A549 (cell line): Measurements from ENCODE around the gene RNU6-9. TPM values are rescaled to one million over a fixed set of nuclear protein-coding genes. Genes with fewer than 3 reads are reported as not detected.

Experiments
- ATAC-seq, 2 experiments: fragments of 200-7000 bp in 1 of 2; fragments of >200 bp in 1 of 2; cut with Nextera tagmentation in 1 of 2; cut with Tn5 transposase in 1 of 2; 3 replicates each; pipeline versions ENCODE4 v1.8.0 to v1.9.1; 2018 to 2020; ENCODE audit warnings: mild to moderate bottlenecking in 1 of 2, moderate library complexity in 1 of 2
- CTCF ChIA-PET: fragments of 300-600 bp; sonication (Branson Sonifier 250); formaldehyde crosslinking; extraction: SDS; loops from one replicate; lab custom pipeline; 2021; ENCODE audit warnings: antibody characterized with exemption, inconsistent platforms; lab: Yijun Ruan, JAX
- POLR2A ChIA-PET: fragments of 350-600 bp; formaldehyde crosslinking; extraction: SDS; loops from one replicate; lab custom pipeline; 2021; ENCODE audit warnings: antibody characterized with exemption, inconsistent platforms; lab: Yijun Ruan, JAX
- DNase-seq, 2 experiments: peaks; one replicate each; pipeline versions ENCODE4 v3.0.0 to v3.0.0-alpha.2; 2011 to 2016; ENCODE audit warnings: low read depth in 1 of 2, low spot score in 1 of 2
- FAIRE-seq: peaks from 2 replicates; lab custom pipeline; 2011; peaks lifted over from hg19 to GRCh38; lab: Jason Lieb, UNC
- H3K27ac ChIP-seq, 2 experiments: fragments of >200 bp; sonication (Bioruptor Twin); formaldehyde crosslinking; 3 replicates each; pipeline ENCODE4 v1.5.1; 2016 to 2017
- H3K4me1 ChIP-seq: fragments of >200 bp; sonication (Bioruptor Twin); formaldehyde crosslinking; 3 replicates; pipeline ENCODE4 v1.6.1; 2016
- H3K4me2 ChIP-seq: fragments of >200 bp; sonication (Bioruptor Twin); formaldehyde crosslinking; 3 replicates; pipeline ENCODE4 v1.6.1; 2016
- H3K4me3 ChIP-seq: fragments of >200 bp; sonication (Bioruptor Twin); formaldehyde crosslinking; 3 replicates; pipeline ENCODE4 v1.5.1; 2016
- H3K9me3 ChIP-seq: fragments of >200 bp; sonication (Bioruptor Twin); formaldehyde crosslinking; 3 replicates; pipeline ENCODE4 v1.6.1; 2016
- BHLHE40 ChIP-seq: IDR thresholded peaks from 2 replicates; pipeline ENCODE4 v1.6.1; 2012; ENCODE audit warnings: low read depth, low read length, inconsistent platforms
- CHD2 ChIP-seq: fragments of 150-350 bp; IDR thresholded peaks from 2 replicates; pipeline ENCODE4 v1.6.1; 2014; ENCODE audit warnings: low read length; ENCODE audit not compliant: partially characterized antibody
- EHF ChIP-seq: fragments of 250-450 bp; sonication (Bioruptor Pico); IDR thresholded peaks from 2 replicates; pipeline ENCODE4 v1.5.0; 2020; ENCODE audit warnings: mild to moderate bottlenecking
- ESRRA ChIP-seq: fragments of 150-350 bp; IDR thresholded peaks from 2 replicates; pipeline ENCODE4 v1.6.1; 2014; ENCODE audit warnings: mild to moderate bottlenecking, low read length, borderline replicate concordance
- FOSL2 ChIP-seq, 2 experiments: fragments of 450-650 bp in 1 of 2; fragments of >200 bp in 1 of 2; sonication (Bioruptor Twin) in 1 of 2; formaldehyde crosslinking; IDR thresholded peaks; 2 replicates each; pipeline versions ENCODE4 v1.5.0 to v1.6.1; 2016 to 2020; ENCODE audit warnings: mild to moderate bottlenecking in 1 of 2, moderate library complexity in 1 of 2
- GATA3 ChIP-seq: IDR thresholded peaks from 2 replicates; pipeline ENCODE4 v1.6.1; 2012; ENCODE audit warnings: borderline replicate concordance
- HDAC2 ChIP-seq: fragments of 200-600 bp; sonication (generic); IDR thresholded peaks from 2 replicates; pipeline ENCODE4 v1.6.1; 2016
- HEYL ChIP-seq: fragments of 250-450 bp; sonication (Bioruptor Pico); IDR thresholded peaks from 2 replicates; pipeline ENCODE4 v1.8.0; 2021; ENCODE audit warnings: mild to moderate bottlenecking, moderate library complexity
- HOXA7 ChIP-seq: fragments of 250-450 bp; sonication (Bioruptor Pico); IDR thresholded peaks from 2 replicates; pipeline ENCODE4 v1.5.0; 2020; ENCODE audit warnings: mild to moderate bottlenecking, moderate library complexity
- JUNB ChIP-seq: fragments of >200 bp; sonication (Bioruptor Twin); formaldehyde crosslinking; IDR thresholded peaks from 2 replicates; pipeline ENCODE4 v1.6.1; 2016
- KDM1A ChIP-seq: fragments of 200-600 bp; sonication (generic); IDR thresholded peaks from 2 replicates; pipeline ENCODE4 v1.6.1; 2016; ENCODE audit warnings: low read depth, mild to moderate bottlenecking
- MAFK ChIP-seq: fragments of 450-650 bp; IDR thresholded peaks from 2 replicates; pipeline ENCODE4 v1.6.1; 2014; ENCODE audit not compliant: partially characterized antibody
- NPAS2 ChIP-seq: fragments of 250-450 bp; sonication (Bioruptor Pico); IDR thresholded peaks from 2 replicates; pipeline ENCODE4 v1.8.0; 2022; ENCODE audit warnings: mild to moderate bottlenecking, moderate library complexity, borderline replicate concordance
- NR3C1 ChIP-seq: fragments of >200 bp; sonication (Bioruptor Twin); formaldehyde crosslinking; IDR thresholded peaks from 3 replicates; pipeline ENCODE4 v1.6.1; 2017
- POLR2AphosphoS2 ChIP-seq: conservative IDR thresholded peaks from 2 replicates; pipeline ENCODE4 v1.6.1; 2012; ENCODE audit warnings: low read length, improper control_type of control experiment, inconsistent platforms
- RAD21 ChIP-seq, 2 experiments: fragments of >200 bp in 1 of 2; sonication (Bioruptor Twin) in 1 of 2; formaldehyde crosslinking in 1 of 2; IDR thresholded peaks in 1 of 2; conservative IDR thresholded peaks in 1 of 2; 2 replicates in 1 of 2; 3 replicates in 1 of 2; pipeline ENCODE4 v1.6.1; 2012 to 2018; ENCODE audit warnings: inconsistent platforms in 1 of 2
- SMC3 ChIP-seq: fragments of >200 bp; sonication (Bioruptor Twin); formaldehyde crosslinking; IDR thresholded peaks from 3 replicates; pipeline ENCODE4 v1.6.1; 2018; ENCODE audit warnings: inconsistent platforms
- TFCP2L1 ChIP-seq: fragments of 250-450 bp; sonication (Bioruptor Pico); IDR thresholded peaks from 2 replicates; pipeline ENCODE4 v1.5.0; 2021; ENCODE audit warnings: mild to moderate bottlenecking
- ZC3H11A ChIP-seq: fragments of 450-650 bp; IDR thresholded peaks from 2 replicates; pipeline ENCODE4 v1.6.1; 2014; ENCODE audit warnings: antibody characterized with exemption, mild to moderate bottlenecking
- ZNF302 ChIP-seq: fragments of 250-450 bp; sonication (Bioruptor Pico); IDR thresholded peaks from 2 replicates; pipeline ENCODE4 v1.9.0; 2021; ENCODE audit warnings: inconsistent platforms, mild to moderate bottlenecking, moderate library complexity
- WGBS: methylation state at CpG from one replicate; pipeline ENCODE4 v1.1.6; 2017; ENCODE audit errors: missing lambda C conversion rate; 5-methylcytosine and 5-hydroxymethylcytosine counted together
- polyA plus RNA-seq, 4 experiments: library from polyadenylated mRNA; depleted of rRNA in 3 of 4; stranded (reverse); fragments of >200 nt; fragmentation: RNase III in 1 of 4; extraction: RNeasy Plus Mini Kit Qiagen cat#74134 plus additional on column Dnase treatment in 1 of 4; gene quantifications; 2 replicates in 3 of 4; 3 replicates in 1 of 4; pipeline ENCODE4 v1.2.3, GENCODE V29; 2011 to 2017
- TF ChIP-seq, protein P1 (sequence below): IDR thresholded peaks from 2 replicates; pipeline ENCODE4 v1.6.1; 2012
- TF ChIP-seq, protein P2 (sequence below): fragments of 250-450 bp; sonication (Bioruptor Pico); IDR thresholded peaks from 2 replicates; pipeline ENCODE4 v1.5.0; 2021; ENCODE audit warnings: mild to moderate bottlenecking, moderate library complexity, borderline replicate concordance
- TF ChIP-seq, protein P3 (sequence below): fragments of 450-650 bp; IDR thresholded peaks from 2 replicates; pipeline ENCODE4 v1.6.1; 2014; ENCODE audit warnings: antibody characterized with exemption
- TF ChIP-seq, protein P4 (sequence below): fragments of 250-450 bp; sonication (Bioruptor Pico); IDR thresholded peaks from 2 replicates; pipeline ENCODE4 v1.5.0; 2020; ENCODE audit warnings: low read depth, mild to moderate bottlenecking, moderate library complexity
- TF ChIP-seq, protein P5 (sequence below): IDR thresholded peaks from 2 replicates; pipeline ENCODE4 v1.6.1; 2012; ENCODE audit warnings: low read depth, borderline replicate concordance
- TF ChIP-seq, protein P6 (sequence below): fragments of >200 bp; sonication (Bioruptor Twin); formaldehyde crosslinking; IDR thresholded peaks from 2 replicates; pipeline ENCODE4 v1.6.1; 2016
- TF ChIP-seq, protein P7 (sequence below): fragments of 150-350 bp; IDR thresholded peaks from 2 replicates; pipeline ENCODE4 v1.6.1; 2014; ENCODE audit warnings: low read depth, mild to moderate bottlenecking, low read length

RNU6-9 gene
- polyA plus RNA-seq, 2 of the 4 experiments (the other 2 are of a cell fraction): not detected

DNA sequence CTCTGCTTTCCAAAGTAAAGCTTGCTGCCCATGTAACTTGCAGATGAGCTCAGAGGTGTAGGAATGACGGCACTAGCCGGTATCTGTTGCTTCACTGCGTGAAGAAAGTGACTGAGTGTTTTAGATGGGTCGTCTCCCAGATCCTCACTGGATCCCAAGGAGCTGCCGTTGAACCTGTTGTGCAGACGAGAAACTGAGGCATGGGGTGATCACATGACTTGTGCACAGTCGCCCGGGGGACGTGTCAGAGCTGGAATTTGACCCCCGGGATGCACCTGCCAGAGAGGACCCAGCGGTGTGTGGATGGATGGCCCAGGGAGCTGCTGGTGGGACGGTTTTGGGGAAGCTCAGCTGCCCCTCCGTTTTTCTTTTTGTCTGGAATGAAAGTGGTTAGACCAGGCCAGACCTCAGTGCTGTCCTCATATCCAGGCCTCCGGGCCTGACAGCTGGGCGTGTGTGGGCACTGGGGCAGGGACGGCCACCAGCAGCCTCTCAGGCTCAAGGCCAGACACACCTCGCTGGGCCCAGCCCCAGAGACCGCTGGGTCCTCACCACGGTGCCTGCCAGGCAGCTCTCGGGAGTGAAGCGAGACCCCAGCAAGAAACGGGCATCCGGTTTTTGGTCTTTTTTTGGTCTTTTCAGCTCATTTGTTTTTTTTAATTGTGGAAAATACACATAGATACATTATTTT is 45.1 kb downstream of the RNU6-9 start:
- CTCF ChIA-PET: interaction anchor here (0.6 to 1.6 kb wide), 4 partner anchors 16 to 44 kb away, joined by 4 read pairs; no protein-coding TSS in a partner anchor
- Histone ChIP-seq H3K9me3 (no peaks in the 10 kb centered on the region), H3K4me1 (peaks cover 34% of the 10 kb centered on the region), H3K4me2 (no peak overlapping the region), H3K4me3 (no peak overlapping the region), H3K27ac (no peak overlapping the region)
- POLR2A ChIA-PET: interaction anchor here (0.7 kb wide), 1 partner anchor 61 kb away, joined by 5 read pairs; no protein-coding TSS in a partner anchor
- ATAC-seq: no peak
- FAIRE-seq: no peak
- no peak for DNase-seq
- WGBS: 89% methylated on average over 20 of the region's 23 CpGs
- TF ChIP-seq, protein P1, sequence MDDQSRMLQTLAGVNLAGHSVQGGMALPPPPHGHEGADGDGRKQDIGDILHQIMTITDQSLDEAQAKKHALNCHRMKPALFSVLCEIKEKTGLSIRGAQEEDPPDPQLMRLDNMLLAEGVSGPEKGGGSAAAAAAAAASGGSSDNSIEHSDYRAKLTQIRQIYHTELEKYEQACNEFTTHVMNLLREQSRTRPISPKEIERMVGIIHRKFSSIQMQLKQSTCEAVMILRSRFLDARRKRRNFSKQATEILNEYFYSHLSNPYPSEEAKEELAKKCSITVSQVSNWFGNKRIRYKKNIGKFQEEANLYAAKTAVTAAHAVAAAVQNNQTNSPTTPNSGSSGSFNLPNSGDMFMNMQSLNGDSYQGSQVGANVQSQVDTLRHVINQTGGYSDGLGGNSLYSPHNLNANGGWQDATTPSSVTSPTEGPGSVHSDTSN: no peak
- TF ChIP-seq HDAC2: no peak
- no peak for TF ChIP-seq NR3C1
- TF ChIP-seq, protein P2, sequence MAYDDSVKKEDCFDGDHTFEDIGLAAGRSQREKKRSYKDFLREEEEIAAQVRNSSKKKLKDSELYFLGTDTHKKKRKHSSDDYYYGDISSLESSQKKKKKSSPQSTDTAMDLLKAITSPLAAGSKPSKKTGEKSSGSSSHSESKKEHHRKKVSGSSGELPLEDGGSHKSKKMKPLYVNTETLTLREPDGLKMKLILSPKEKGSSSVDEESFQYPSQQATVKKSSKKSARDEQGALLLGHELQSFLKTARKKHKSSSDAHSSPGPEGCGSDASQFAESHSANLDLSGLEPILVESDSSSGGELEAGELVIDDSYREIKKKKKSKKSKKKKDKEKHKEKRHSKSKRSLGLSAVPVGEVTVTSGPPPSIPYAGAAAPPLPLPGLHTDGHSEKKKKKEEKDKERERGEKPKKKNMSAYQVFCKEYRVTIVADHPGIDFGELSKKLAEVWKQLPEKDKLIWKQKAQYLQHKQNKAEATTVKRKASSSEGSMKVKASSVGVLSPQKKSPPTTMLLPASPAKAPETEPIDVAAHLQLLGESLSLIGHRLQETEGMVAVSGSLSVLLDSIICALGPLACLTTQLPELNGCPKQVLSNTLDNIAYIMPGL: no peak
- no peak for TF ChIP-seq FOSL2 (IDR thresholded peaks at IDR 0.05)
- TF ChIP-seq FOSL2 (CRISPR knock-in tag; IDR thresholded peaks at IDR 0.05): no peak
- TF ChIP-seq, protein P3, sequence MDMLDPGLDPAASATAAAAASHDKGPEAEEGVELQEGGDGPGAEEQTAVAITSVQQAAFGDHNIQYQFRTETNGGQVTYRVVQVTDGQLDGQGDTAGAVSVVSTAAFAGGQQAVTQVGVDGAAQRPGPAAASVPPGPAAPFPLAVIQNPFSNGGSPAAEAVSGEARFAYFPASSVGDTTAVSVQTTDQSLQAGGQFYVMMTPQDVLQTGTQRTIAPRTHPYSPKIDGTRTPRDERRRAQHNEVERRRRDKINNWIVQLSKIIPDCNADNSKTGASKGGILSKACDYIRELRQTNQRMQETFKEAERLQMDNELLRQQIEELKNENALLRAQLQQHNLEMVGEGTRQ: no peak
- TF ChIP-seq, protein P4, sequence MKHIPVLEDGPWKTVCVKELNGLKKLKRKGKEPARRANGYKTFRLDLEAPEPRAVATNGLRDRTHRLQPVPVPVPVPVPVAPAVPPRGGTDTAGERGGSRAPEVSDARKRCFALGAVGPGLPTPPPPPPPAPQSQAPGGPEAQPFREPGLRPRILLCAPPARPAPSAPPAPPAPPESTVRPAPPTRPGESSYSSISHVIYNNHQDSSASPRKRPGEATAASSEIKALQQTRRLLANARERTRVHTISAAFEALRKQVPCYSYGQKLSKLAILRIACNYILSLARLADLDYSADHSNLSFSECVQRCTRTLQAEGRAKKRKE (CRISPR knock-in tag): no peak
- no peak for TF ChIP-seq BHLHE40
- TF ChIP-seq, protein P5, sequence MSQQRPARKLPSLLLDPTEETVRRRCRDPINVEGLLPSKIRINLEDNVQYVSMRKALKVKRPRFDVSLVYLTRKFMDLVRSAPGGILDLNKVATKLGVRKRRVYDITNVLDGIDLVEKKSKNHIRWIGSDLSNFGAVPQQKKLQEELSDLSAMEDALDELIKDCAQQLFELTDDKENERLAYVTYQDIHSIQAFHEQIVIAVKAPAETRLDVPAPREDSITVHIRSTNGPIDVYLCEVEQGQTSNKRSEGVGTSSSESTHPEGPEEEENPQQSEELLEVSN: no peak
- no peak for TF ChIP-seq SMC3
- TF ChIP-seq NPAS2 (CRISPR knock-in tag): no peak
- TF ChIP-seq, protein P6, sequence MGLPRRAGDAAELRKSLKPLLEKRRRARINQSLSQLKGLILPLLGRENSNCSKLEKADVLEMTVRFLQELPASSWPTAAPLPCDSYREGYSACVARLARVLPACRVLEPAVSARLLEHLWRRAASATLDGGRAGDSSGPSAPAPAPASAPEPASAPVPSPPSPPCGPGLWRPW: no peak
- TF ChIP-seq POLR2AphosphoS2: no peak
- TF ChIP-seq ESRRA: no peak
- TF ChIP-seq MAFK: no peak

DNA sequence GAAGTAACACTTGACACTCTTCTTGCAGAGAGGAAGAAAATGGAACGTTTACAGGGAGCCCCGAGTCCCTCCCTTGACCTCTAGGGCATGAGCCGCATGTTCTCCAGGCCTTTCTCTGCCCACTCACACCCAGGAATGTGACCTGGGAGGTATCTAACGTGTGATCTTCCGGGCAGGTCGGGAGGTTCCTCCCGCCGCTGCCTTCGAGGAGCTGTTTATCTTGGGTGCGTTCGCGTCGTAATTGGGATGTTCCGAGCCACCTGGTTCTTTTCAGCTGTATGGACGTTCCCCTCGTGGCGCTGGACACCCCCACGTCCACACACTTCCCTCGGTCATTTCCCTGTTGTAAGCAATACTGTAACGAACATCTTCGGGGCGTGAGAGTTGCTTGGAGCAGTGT is 46.2 kb downstream of the RNU6-9 start:
- Histone ChIP-seq H3K9me3 (no peaks in the 10 kb centered on the region), H3K27ac (no peak overlapping the region; a peak in 1 of 6 replicates), H3K4me3 (no peak overlapping the region), H3K4me1 (peaks cover 24% of the 10 kb centered on the region), H3K4me2 (no peak overlapping the region)
- no peak for DNase-seq
- FAIRE-seq: no peak
- ChIA-PET POLR2A (no interaction called here), CTCF (no interaction called here)
- 94% methylated on average over 20 of the region's 22 CpGs for WGBS
- ATAC-seq: no peak
- no peak for TF ChIP-seq ZC3H11A
- TF ChIP-seq TFCP2L1 (CRISPR knock-in tag): no peak
- TF ChIP-seq GATA3: no peak
- TF ChIP-seq CHD2: no peak
- TF ChIP-seq, protein P2: no peak
- no peak for TF ChIP-seq EHF (CRISPR knock-in tag)
- TF ChIP-seq JUNB: no peak
- no peak for TF ChIP-seq HEYL (CRISPR knock-in tag)
- TF ChIP-seq, protein P1: no peak
- no peak for TF ChIP-seq RAD21 (conservative IDR thresholded peaks at IDR 0.05 in 1 of 2, IDR thresholded peaks at IDR 0.05 in 1 of 2)
- no peak for TF ChIP-seq HDAC2
- no peak for TF ChIP-seq ESRRA
- no peak for TF ChIP-seq KDM1A
- no peak for TF ChIP-seq HOXA7 (CRISPR knock-in tag)
- TF ChIP-seq, protein P7, sequence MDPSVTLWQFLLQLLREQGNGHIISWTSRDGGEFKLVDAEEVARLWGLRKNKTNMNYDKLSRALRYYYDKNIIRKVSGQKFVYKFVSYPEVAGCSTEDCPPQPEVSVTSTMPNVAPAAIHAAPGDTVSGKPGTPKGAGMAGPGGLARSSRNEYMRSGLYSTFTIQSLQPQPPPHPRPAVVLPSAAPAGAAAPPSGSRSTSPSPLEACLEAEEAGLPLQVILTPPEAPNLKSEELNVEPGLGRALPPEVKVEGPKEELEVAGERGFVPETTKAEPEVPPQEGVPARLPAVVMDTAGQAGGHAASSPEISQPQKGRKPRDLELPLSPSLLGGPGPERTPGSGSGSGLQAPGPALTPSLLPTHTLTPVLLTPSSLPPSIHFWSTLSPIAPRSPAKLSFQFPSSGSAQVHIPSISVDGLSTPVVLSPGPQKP: no peak
- TF ChIP-seq ZNF302: no peak
